ENCODE measurements around the gene INTS14. TPM values are rescaled to one million over a fixed set of nuclear protein-coding genes. Genes with fewer than 3 reads are reported as not detected.

INTS14 gene
- total and polyA plus RNA-seq, 4 donors: 14.8 to 38.2 (median 28.8) TPM

DNA sequence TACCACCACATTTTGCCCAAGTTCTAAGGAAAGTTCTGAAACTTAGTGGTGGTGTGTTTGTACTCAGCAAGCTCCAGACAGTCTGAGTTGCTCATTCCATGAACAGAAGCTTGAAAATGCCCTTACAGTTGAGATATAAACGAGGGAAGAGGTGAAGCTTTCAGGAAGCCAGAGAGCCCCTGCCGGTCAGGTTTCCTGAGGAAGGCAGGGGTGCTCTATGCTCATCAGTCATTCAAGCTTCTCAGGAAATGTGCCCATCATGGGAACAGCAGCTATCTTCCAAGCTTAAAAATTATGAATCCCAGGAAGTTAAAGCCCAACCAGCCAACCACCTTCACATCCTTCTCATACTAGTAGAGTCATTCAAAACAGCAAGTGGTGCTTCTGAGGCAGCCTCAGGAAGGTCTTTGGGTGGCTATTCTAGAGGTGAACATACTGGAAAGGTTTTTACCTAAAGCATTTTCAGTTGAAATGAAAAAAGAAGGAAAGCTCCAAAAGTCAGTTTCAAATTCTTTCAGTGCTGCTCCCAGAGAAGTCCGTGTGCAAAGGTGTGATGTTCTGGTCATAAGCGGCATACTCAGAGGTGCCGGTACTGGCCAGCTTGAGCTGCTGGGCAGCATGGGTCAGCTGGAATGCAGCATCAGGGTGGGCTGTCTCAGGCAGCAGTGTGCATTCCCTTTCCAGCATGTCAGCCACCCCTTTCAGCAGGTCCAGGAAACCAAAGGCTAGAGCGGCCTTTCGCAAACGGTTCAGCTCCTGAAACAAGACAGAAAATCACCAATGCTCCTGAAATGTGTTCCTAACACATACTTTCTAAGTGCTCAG lies 31.8 kb downstream of the INTS14 start:
- WGBS, 2 donors: 68 to 73% methylated on average over 8 of the region's 8 CpGs
- Histone ChIP-seq H3K36me3 (ENCODE audit: control insufficient read depth in 4 of 4, insufficient read depth in 4 of 4, low read length in 4 of 4) (peaks cover 27 to 41% (median 35%) of the 10 kb centered on the region in 4 donors), H3K27ac (ENCODE audit: low read depth in 1 of 2, low read length in 1 of 2) (peak overlapping the region in 1 of 2 donors; percentile 52)

DNA sequence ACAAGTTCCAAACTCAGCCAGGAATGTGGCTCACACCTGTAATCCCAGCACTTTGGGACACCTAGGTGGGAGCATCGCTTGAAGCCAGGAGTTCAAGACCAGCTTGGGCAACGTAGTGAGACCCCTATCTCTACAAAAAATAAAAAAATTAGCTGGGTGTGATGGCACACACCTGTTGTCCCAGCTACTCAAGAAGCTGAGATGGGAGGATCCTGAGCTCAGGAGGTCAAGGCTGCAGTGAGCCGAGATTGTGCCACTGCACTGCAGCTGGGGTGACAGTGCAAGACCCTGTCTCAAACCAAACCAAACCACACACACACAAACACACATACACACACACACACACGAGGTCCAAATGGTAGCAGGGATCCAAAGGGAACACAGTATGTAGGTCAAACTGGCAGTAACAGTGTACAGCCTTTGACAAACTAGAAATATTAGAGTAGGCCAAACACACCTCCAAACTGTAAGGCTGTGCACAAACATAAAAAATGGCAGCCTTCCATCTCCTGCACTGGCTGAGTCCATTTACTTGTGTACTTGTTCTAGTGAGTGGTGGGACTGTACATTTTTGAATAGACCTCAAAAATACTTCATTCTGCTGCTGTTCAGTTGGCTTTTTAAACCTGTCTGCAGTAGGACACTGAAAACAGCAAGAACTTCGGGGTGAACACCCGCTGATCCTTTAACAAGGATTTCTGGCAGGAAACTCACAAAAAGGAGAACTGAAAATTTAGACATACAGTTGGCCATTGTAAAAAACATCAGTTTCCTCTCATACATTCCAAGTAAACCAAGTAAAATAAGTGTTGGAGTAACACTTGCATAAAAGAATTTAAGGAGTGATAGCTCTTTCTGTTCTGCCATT lies 33.6 kb downstream of the INTS14 start:
- Histone ChIP-seq H3K27ac (ENCODE audit: low read depth in 1 of 2, low read length in 1 of 2) (peak overlapping the region in 1 of 2 donors; percentile 14), H3K36me3 (ENCODE audit: control insufficient read depth in 4 of 4, insufficient read depth in 4 of 4, low read length in 4 of 4) (peaks cover 24 to 38% (median 30%) of the 10 kb centered on the region in 4 donors), H3K4me3 (no peak overlapping the region), H3K9ac (ENCODE audit: insufficient read depth in 1 of 2, low read length in 2 of 2) (no peak overlapping the region), H3K4me1 (ENCODE audit: control insufficient read depth in 5 of 5, insufficient read depth in 5 of 5, low read length in 5 of 5) (peaks cover 0 to 6% (median 2%) of the 10 kb centered on the region in 5 donors), H3K9me3 (ENCODE audit: control insufficient read depth in 4 of 4, insufficient read depth in 3 of 4, low read length in 3 of 4) (peaks cover 0 to 2% (median 0%) of the 10 kb centered on the region in 4 donors), H3K27me3 (ENCODE audit: control insufficient read depth in 3 of 3, insufficient read depth in 3 of 3, low read length in 2 of 3) (no peaks in the 10 kb centered on the region)
- ATAC-seq (ENCODE audit: insufficient read depth, low FRiP score) (no peak), DNase-seq (no peak)
- WGBS, 2 donors: 71 to 72% methylated on average over 6 of the region's 6 CpGs
- TF ChIP-seq, protein P1, sequence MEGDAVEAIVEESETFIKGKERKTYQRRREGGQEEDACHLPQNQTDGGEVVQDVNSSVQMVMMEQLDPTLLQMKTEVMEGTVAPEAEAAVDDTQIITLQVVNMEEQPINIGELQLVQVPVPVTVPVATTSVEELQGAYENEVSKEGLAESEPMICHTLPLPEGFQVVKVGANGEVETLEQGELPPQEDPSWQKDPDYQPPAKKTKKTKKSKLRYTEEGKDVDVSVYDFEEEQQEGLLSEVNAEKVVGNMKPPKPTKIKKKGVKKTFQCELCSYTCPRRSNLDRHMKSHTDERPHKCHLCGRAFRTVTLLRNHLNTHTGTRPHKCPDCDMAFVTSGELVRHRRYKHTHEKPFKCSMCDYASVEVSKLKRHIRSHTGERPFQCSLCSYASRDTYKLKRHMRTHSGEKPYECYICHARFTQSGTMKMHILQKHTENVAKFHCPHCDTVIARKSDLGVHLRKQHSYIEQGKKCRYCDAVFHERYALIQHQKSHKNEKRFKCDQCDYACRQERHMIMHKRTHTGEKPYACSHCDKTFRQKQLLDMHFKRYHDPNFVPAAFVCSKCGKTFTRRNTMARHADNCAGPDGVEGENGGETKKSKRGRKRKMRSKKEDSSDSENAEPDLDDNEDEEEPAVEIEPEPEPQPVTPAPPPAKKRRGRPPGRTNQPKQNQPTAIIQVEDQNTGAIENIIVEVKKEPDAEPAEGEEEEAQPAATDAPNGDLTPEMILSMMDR (IDR thresholded peaks at IDR 0.05; ENCODE audit: control extremely low read depth, extremely low read depth): no peak

More for the DNA sequence above, 31.8 kb downstream of the INTS14 start:
- Histone ChIP-seq H3K27me3 (ENCODE audit: control insufficient read depth in 3 of 3, insufficient read depth in 3 of 3, low read length in 2 of 3) (no peaks in the 10 kb centered on the region), H3K4me1 (ENCODE audit: control insufficient read depth in 5 of 5, insufficient read depth in 5 of 5, low read length in 5 of 5) (peaks cover 0 to 6% (median 3%) of the 10 kb centered on the region in 5 donors), H3K4me3 (no peak overlapping the region), H3K9ac (ENCODE audit: insufficient read depth in 1 of 2, low read length in 2 of 2) (no peak overlapping the region), H3K9me3 (ENCODE audit: control insufficient read depth in 4 of 4, insufficient read depth in 3 of 4, low read length in 3 of 4) (peaks cover 0 to 2% (median 0%) of the 10 kb centered on the region in 4 donors)
- ATAC-seq (ENCODE audit: insufficient read depth, low FRiP score) (no peak), DNase-seq (peak in 2 of 3 donors; percentile 15 to 21)
- TF ChIP-seq, protein P1 (IDR thresholded peaks at IDR 0.05; ENCODE audit: control extremely low read depth, extremely low read depth): no peak

DNA sequence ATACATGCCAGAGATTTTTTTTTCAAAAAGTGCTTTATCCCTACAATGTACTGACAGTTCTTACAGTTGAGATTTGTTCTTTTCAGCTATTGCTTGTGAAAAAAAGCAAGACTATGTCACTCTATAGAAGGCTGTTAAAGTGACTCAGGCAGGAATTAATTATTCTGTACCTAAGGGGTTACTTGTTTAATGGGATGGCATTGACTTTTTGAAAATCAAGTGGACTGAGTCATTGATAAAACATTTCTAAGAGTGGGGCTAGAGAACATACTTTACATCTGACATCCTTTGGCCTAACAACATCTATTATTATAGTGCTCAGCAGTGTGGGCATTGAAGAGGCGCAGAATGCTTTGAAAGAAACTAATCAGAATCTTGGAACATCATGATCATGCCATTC lies 34.3 kb downstream of the INTS14 start:
- Histone ChIP-seq H3K27me3 (ENCODE audit: control insufficient read depth in 3 of 3, insufficient read depth in 3 of 3, low read length in 2 of 3) (no peaks in the 10 kb centered on the region), H3K9me3 (ENCODE audit: control insufficient read depth in 4 of 4, insufficient read depth in 3 of 4, low read length in 3 of 4) (peaks cover 0 to 2% (median 0%) of the 10 kb centered on the region in 4 donors), H3K36me3 (ENCODE audit: control insufficient read depth in 4 of 4, insufficient read depth in 4 of 4, low read length in 4 of 4) (peaks cover 25 to 40% (median 29%) of the 10 kb centered on the region in 4 donors), H3K9ac (ENCODE audit: insufficient read depth in 1 of 2, low read length in 2 of 2) (no peak overlapping the region), H3K4me3 (no peak overlapping the region), H3K4me1 (ENCODE audit: control insufficient read depth in 5 of 5, insufficient read depth in 5 of 5, low read length in 5 of 5) (peaks cover 0 to 6% (median 2%) of the 10 kb centered on the region in 5 donors), H3K27ac (ENCODE audit: low read depth in 1 of 2, low read length in 1 of 2) (no peak overlapping the region)
- ATAC-seq (ENCODE audit: insufficient read depth, low FRiP score) (no peak), DNase-seq (no peak)
- TF ChIP-seq, protein P1 (IDR thresholded peaks at IDR 0.05; ENCODE audit: control extremely low read depth, extremely low read depth): no peak
- 85 to 94% methylated on average over 1 of the region's 1 CpG for WGBS, 2 donors

Data from lung (tissue), 12 donors.